T-helper 2 cell treated with Interferon-gamma antibody and Interleukin-4, amounts not matched to agents 100 ng/mL and 5 ng/mL, for 36 hours (primary cell): ENCODE results near the gene PDE9A. TPM values are rescaled to one million over a fixed set of nuclear protein-coding genes. Genes with fewer than 3 reads are reported as not detected.

Experiments
- intact Hi-C: fragments of 100-400 bp; cut with micrococcal nuclease; formaldehyde crosslinking; loops from one replicate; pipeline ENCODE4 v1.15.1; 2023
- total RNA-seq: library from RNA; stranded (reverse); gene quantifications from 2 replicates; pipeline ENCODE4 v1.2.3, GENCODE V29; 2022

PDE9A gene
- total RNA-seq, 1 donor from 2014 or later, result 12.6 TPM

DNA sequence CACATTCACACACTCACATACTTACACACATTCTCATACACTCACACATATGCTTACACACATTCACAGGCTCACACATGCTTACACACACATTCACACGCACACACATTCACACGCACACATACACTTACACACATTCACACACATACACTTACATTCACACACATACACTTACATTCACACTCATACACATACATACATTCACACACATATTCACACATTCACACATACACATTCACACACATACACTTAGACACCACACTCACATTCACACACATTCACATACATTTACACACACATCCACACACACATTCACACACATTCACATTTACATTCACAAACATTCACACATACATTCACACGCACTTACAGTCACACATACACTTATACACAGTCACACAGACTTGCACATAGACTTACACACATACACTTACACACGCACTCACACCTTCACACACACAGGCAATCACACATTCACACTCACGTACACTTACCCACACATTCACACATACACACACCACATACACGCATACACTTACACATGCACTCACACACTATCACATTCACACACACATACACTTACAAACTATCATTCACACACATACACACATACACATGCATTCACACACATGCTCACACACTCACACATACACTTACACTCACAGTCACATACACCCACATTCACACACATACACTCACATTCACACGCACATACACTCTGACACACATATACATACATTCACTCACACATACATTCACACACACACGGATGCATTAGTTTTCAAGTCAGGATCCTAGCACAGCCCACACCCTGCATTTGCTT, 16.8 kb downstream of the PDE9A start:
- intact Hi-C loops, result no loop called here

DNA sequence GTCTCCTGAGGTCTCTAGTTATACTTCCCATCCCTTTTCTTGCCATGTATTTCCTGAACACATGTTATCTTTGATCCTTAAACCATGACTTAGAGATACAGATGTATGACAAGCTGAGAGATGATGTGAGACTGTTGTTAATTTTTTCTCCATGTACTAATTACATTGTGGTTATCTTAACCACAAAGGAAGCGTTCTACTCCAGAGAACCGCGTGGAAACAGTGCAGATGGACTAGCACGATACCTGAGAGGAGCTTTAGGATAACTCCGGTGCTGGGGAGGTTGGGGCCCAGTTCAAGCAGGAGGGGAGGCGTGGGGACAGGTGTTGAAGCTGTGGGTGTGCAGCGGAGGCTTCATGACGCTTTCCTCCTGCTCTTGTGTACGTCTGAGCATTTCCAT, 17.5 kb downstream of the PDE9A start:
- intact Hi-C loops, result no loop called here

DNA sequence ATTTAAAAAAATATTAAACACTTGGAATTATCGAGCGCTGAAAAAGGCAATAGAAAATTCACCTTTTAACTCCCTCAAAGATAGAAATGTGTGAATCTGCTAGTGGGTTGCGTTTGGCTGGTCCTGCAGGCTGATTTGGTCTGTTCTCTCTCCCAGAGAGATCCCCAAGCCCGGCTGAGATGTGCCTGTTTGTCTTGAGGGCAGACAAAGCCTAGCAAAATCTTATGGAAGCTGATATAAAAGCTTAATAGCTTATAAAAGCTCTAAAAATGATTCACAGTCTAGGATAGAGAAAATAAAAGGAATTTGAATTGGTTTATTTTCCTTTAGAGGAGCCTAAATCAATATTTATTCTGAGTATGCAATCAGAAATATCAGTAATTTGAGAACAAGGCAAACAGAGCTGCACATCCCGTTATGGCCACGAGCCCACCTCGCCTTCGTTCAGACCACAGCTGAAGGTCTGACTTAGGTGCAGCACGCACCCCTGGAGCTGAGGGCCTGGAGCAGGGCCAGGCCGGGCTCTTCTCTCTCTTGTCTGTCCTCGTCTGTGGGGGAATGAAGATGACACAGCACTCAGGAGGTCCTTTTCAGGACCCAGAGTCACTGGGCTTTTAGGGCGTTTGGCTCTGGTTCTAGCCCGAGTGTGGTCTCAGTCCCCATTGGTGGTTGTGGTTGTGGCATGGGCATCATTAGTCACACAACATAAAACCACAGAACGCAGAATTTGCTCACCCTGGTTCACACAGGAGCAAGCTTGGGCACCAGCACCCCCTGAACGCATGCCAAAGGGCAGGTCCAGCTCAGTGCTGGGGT, 18.6 kb downstream of the PDE9A start:
- intact Hi-C loops, result no loop called here

DNA sequence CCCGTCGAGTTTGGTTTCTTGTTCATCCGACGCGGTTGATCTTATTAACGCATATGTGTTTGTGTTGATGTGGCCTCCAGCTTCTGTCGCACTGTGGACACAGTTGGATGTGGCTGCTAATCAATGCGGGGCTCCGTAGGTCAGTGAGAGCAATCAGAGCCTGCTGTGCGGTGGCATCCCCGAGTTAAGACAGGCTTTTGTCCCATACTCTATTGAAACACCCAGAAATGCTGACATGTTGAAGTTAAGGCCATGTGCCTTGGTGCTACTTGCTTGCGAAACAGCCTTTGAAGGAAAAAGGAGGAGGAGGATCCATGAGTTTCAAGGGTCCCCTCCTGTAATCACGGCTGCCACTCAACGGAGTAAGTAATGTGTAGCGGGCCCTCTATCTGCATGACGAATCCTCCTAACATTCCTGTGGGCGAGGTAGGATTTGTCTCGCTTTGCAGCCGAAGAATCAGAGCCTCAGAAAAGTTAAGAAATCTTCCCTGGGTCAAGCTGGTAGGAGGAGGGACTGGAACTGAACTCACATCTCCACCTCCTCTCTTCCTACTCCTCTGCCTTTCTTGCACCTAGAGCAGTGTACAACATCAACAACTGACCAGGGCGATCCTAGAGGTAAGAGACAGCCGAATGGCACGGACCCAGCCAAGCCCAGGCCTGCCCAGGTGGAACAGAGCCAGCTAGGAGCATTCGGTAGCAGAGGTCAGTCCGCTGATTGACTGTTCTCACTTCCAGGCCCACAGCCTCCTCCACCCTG, 19.5 kb downstream of the PDE9A start:
- intact Hi-C loops, result no loop called here

DNA sequence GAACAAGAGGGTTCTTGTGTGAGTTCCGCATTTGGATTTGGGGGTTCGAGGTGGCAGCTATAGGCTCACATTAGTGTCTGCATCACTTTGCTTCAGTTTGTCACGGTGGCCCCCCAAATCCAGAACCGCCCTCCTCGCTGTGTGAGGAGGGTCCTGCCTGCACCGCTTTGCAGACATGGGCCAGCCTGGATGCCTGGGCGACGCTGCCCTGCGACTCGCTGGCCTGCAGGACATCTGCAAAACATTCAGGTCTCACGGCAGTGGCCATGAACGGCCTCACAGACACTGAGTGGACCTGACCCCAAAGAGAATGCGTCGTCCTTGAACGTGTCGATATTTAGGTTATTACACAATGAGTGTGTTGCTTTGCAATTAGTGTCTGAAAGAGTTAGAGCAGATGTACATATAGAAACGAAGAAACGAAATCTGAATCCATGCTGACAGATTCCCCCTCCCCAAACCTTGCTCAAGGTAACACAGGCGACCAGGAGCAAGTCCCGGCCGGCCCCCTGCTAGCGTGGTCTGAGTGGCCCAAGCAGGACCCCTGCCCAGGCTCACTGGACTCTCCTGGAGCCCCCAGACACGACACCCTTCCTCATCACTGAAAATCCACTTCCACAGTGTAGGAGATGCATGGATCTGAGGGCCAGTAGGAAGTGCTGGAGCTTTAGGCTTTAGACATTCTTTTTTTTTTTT, 20.4 kb downstream of the PDE9A start:
- intact Hi-C loops, result no loop called here

DNA sequence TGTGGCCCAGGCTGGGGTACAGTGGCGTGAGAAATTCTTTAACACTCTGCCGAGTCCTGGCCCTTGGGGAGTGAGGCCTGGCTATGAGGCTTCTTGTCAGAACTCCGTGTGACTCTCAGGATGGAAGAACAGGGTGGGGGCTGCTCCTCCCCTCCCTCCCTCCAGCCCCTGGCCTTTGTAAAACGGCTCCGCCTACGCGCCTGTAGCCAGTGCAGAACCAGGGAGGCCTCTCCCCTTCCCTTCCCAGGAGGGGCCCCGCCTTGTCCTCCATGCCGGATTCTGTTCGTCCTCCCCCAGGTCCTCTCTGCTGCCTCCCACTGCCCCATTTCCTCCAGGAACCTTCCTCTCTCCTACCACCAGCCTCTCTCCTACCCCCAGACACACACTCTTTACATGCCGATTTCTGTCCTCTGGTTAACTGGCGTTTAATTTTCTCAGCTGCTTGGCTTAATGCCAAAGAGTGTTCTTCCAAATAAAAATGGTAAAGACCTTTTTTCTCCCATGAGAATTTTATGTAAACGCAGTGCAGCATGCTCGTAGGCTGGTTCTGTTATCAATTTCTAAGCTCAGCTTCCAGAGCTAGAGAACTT, 21.0 kb downstream of the PDE9A start:
- intact Hi-C loops, result no loop called here

DNA sequence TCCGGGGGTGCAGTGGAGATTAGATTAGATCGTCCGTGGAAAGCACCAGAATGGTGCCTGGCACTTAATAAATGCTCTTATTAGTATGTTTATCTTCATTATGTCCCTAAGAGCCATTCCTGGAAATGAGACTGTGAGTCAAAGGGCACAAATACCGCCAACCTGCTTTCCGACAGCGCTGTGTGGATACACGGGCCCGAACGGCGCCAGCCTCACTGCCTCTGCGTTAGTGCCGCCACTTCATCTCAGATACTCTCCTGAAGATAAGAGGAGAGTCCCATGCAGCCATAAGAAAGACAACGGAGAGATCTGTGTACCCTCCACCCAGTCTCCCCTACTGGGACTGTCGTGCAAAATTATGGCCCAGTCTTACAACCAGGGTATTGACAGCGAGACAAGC, 22.0 kb downstream of the PDE9A start:
- intact Hi-C loops, result no loop called here

DNA sequence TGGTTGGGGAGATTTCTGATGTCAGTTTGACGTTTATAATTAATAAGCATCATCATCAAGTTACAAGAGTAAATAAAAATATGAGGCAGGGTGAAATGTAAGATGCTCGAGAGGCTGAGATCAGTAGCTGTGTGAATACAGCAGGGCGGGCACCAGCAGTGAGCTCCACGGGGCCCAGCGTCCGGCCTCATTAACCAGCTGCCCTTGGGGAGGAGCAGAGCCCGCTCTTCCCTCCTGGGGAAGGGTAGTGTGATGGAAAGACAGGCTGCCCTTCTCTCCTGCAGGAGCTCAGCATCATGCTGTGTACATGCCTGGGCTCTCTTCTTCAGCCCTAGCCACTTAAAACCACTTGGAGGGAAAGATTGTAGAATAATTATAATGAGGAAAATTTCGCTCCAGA, 23.4 kb downstream of the PDE9A start:
- intact Hi-C loops, result no loop called here

DNA sequence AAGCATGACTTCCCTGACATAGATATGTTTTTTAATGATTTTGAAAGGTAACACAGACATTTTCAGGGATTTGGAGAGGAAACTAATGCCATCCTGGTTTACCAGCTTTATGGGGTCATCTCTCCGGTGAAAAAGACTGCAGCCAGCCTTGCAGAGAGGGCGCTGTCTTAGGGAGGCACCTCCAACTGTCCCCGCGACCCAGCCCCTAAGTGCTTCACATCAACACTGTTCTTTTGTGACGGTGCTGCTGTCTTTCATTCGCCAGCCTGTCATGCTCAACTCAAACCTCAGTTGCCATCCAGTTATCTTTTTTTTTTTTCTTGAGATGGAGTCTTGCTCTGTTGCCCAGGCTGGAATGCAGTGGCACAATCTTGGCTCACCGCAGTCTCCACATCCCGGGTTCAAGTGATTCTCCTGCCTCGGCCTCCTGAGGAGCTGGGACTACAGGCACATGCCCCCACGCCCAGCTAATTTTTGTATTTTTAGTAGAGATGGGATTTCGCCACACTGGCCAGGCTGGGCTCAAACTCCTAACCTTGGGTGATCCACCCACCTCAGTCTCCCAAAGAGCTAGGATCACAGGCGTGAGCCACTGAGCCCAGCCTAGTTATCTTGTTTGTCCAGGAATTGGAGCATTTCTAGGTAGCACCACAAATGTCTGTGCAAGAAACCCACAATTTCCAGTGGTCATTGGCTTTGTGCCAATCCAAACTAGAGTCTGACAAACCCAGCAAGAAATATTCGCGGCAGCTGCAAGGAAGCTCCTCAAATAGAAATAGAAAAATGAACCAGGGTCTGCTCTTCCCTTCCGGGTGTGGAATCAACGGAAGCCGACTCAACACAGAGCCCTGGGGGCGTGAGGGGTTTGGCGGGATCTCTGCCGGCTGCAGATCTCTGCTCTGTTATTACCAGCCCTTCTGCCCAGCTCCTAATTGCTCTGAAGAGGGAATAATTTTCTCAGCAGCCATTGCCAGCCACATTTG, 24.2 kb downstream of the PDE9A start:
- intact Hi-C loops, result no loop called here

DNA sequence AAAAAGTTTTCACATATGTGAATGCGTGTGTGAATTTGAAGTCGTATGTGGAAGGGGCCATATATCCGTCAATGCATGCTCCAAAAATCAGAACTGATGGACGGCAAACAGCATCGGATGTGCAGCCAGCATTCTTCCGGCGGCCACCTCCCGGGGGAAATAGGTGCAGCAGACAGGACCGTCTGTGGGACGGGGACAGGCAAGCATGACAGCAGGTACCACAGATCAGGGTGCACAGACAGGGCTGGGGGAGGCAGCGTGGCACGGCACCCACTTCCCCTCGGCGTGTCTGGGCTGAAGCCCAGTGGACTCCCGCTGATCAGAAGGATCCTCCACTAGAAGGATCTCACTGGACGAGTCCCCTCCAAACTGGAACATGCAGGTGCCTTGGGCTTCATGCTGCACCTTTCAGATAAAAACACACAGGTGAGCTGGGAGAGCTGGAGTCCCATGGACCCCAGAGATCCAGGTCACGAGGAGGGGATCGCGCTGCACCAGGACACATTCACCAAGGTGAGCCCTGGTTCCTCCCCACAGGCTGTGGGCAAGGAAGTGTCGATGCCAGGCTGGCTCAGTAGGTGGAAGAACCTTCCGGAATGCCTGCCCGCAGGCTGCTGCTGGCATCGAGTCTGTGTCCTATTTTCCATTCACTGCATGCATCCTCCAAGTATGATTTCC, 25.3 kb downstream of the PDE9A start:
- intact Hi-C loops, result no loop called here

DNA sequence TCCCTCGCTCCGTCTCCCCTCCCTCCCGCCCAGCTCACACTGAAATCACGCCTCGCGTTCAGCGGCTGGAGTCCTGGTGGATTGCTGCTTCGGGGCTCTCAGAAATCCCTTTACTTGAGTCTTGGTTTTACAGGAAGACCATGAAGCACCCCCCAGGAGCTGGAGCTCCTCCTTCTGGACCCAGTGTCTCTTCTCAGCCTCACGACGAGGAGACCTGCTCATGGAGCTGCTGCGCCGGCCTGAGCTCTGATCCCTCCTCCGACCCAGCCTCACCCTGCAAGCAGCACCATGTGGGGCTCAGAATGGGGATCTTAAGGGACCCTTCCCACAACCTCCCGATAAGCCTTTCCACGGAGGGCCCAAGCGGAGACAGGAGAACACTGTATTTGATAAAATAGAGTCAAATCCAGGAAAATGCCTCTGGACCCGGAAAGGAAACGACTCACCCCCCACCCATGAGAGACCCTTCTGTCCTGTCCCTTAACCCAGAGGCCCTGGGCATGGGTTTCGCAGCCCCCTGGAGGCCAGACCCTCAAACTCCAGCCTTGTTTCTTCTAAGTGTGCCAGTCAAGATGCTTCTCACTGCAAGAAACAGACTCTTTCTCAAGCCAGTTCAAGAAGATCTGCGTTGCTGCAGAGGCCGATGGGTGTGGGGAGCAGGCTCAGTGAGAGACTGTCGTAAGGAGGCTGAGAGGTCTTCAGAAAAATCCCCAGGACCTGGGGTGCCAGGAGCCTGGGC, 26.1 kb downstream of the PDE9A start:
- intact Hi-C loops, result loop anchor here (2.0 to 5.0 kb wide), 3 partner anchors 13 to 153 kb away; no protein-coding TSS in a partner anchor

DNA sequence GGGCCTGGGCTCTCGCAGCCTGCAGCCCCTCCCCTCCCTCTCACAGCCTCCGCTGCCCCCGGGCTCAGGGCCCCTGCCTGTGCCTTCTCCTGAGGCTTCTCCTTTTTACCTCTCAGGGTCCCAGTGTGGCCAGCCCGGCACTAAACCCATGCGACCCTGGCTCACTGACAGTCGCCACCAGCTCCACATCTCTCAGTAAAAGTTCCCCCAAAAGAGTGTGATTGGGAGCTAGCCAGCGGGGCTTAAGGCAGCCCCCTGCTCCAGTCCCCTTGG, 26.6 kb downstream of the PDE9A start:
- intact Hi-C loops, result loop anchor here (2.0 to 5.0 kb wide), 3 partner anchors 13 to 152 kb away; no protein-coding TSS in a partner anchor

DNA sequence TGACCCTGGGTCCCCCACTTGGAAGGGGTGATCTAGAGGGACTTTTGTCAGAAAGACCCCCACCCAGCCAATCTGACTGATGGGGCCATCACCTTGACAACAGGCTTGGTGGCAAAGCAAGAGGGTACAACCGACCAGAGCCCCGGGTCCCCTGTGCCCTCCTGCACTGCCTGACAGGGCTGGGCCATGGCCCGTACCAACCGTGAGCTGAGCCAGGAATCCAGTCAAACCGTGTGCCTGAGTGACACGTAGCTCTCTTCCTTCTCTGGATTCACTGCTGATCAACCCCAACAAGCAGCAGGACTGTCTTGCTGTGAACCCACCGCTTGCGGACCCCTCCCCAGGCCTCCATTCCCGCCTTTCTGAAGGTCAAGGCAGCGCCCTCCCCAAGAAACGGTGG, 27.0 kb downstream of the PDE9A start:
- intact Hi-C loops, result loop anchor here (2.0 to 5.0 kb wide), 3 partner anchors 14 to 152 kb away; no protein-coding TSS in a partner anchor

DNA sequence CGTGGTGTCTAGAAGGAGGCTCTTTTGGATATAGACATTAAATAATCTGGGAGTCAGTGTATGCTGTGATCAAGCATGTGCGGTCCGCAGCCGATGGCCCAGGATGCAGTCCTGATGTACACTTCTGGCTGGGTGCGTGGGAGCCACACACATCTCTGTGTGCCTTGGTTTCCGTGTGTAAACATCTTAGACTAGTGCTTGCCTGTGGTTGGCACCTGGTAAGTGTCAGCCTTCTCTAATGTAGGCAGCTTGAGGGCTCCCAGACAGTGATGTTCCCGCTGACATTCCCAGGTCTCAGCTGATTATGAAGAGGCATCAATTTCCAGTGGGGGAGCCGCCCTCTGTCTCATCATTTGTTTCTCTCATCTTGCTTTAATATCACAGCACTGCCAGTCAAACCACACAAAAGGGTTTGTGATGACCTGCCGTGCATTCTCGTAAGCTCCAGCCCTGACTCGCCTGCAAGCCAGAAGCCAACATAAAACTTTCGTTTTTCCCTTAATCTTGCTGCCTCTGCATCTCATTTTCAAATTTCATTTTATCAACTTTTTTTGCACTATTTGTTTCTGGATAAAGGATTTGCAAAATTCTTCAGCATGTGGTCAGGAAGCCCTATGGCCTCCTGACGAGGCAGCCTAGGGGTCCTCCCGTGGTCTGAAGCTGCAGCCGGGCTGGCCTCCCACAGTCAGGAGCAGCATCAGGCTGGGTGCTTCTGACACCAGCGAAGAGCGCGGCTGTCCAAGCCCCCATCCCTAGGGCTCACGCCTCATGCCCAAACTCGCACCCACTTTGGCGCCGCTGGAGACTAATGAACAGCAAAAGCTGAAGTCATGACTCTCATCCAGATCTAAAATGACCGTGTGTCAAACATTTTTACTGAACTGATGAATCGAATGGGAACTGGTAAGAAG, 28.1 kb downstream of the PDE9A start:
- intact Hi-C loops, result loop anchor here (2.0 to 5.0 kb wide), 3 partner anchors 15 to 151 kb away; no protein-coding TSS in a partner anchor

DNA sequence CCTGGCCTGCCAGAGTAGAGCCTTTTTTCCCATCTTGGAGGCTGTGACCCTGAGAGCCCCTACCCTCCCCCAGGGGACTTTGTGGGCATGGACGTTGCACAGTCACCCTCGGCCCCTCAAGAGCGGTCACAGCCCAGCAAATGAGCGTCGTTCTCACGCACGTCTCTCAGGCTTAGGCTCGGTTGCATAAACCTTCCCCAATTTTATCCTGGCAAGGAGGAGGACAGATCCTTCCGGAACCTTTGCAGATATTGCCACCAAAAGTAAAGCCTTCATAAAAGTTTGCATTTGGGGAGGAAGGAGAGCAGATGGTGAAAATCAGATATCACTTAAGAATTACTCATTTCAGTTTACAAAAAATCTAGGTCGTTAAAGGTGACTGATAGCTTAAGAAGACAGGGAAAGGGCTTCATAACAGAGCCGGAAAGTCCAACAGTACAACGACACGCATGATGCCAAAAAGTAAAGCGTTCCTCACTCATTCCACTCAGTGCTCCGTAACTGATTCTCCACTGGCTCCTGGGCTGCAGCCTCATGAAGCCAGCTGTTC, 29.3 kb downstream of the PDE9A start:
- intact Hi-C loops, result loop anchor here (5.0 kb wide), 2 partner anchors 55 to 150 kb away; no protein-coding TSS in a partner anchor

DNA sequence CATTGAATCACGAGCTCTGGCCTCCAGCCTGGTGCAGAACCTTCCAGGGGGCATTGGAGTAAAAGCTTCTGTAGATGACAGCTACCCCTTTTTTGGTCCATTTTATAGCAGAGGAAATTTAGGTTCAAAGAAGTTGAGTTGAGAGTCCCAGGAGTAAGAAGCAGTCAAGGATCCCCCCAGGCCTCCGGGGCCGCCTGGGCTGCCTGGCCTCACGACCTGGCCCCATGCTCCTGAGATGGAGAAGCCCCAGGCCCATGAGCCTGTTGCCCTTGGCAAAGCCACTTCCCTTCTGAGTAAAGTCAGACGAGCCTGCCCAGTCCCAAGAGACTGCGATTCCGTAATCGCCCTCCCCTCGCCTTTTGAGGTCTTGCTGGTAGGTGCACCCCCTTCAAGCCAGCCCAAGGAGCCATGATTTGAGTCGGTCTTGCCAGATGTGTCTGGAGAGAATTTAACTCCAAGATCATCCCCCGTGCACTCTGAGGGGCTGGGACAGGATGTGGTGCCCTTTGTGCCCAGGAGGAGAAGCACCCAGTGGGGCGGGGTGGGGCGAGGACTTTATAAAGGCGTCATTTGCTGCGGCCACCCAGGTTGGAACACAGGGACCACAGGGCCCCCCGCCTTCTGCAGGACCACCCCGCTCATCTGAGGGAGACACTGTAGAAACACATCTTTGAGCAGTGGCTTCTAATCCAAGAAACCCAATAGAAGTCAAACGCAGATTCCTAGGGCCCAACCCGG, 30.1 kb downstream of the PDE9A start:
- intact Hi-C loops, result loop anchor here (2.0 to 5.0 kb wide), 3 partner anchors 54 to 149 kb away; no protein-coding TSS in a partner anchor
